OCI-LY3 (cell line): ENCODE results near the gene CMTM4.
"Not testable (repeated sequence)": the region's sequence is repeated elsewhere in the genome, so short reads cannot be mapped to it uniquely, and the experiment has no call there.

Experiments used
- CTCF ChIP-seq: fragments of 200-600, 300-600 bp; sonication (generic); IDR thresholded peaks from 2 replicates; pipeline ENCODE4 v1.5.1; 2014; ENCODE audit warnings: antibody characterized with exemption, low read length, low read depth
- EZH2phosphoT487 ChIP-seq: fragments of 200-600 bp; shearing (Covaris generic); IDR thresholded peaks from 2 replicates; pipeline ENCODE4 v1.6.1; 2018; ENCODE audit warnings: antibody characterized with exemption, mixed run types, low read depth

- TF ChIP-seq CTCF, EZH2phosphoT487: not testable (repeated sequence)
These were observed 65.8 kb downstream of the CMTM4 start for GRCh38 chr16:66630561-66631260.
